CD8-positive, alpha-beta memory T cell (primary cell): Measurements from ENCODE around the gene SLC16A8. TPM values are rescaled to one million over a fixed set of nuclear protein-coding genes. Genes with fewer than 3 reads are reported as not detected.

Experiments used
- CTCF ChIA-PET: fragments of 350-600 bp; sonication (Branson Sonifier 250); formaldehyde crosslinking; loops from one replicate; lab custom pipeline; 2021; ENCODE audit warnings: antibody characterized with exemption; lab: Charles Lee
- POLR2A ChIA-PET: fragments of 350-600 bp; sonication (Branson Sonifier 250); formaldehyde crosslinking; loops from one replicate; lab custom pipeline; 2021; ENCODE audit warnings: antibody characterized with exemption; lab: Charles Lee
- DNase-seq, 5 donors: peaks; one replicate each; pipeline versions ENCODE4 v3.0.0 to v3.0.0-alpha.2; 2020 to 2022; ENCODE audit warnings: mixed read lengths in 1 of 5
- H3K27ac ChIP-seq: one replicate; pipeline ENCODE4 v1.7.0; 2013; ENCODE audit warnings: low read depth, mild to moderate bottlenecking, low read length, moderate library complexity
- H3K27me3 ChIP-seq: 2 replicates; pipeline ENCODE4 v1.7.0; 2013; ENCODE audit warnings: low read length, mild to moderate bottlenecking; ENCODE audit not compliant: insufficient read depth, poor library complexity, severe bottlenecking
- H3K36me3 ChIP-seq: 2 replicates; pipeline ENCODE4 v1.7.0; 2013; ENCODE audit warnings: mild to moderate bottlenecking, low read length, moderate library complexity; ENCODE audit not compliant: insufficient read depth
- H3K4me1 ChIP-seq: 2 replicates; pipeline ENCODE4 v1.7.0; 2013; ENCODE audit warnings: mild to moderate bottlenecking, low read length, moderate library complexity; ENCODE audit not compliant: insufficient read depth
- H3K4me3 ChIP-seq: 2 replicates; pipeline ENCODE4 v1.7.0; 2013; ENCODE audit warnings: mild to moderate bottlenecking, low read length
- H3K9me3 ChIP-seq: 2 replicates; pipeline ENCODE4 v1.7.0; 2013; ENCODE audit warnings: mild to moderate bottlenecking, low read length
- H3K27ac Mint-ChIP-seq, 8 donors: one replicate each; pipeline ENCODE4 v1.8.0; 2020 to 2021; ENCODE audit warnings: mixed read lengths in 8 of 8, mild to moderate bottlenecking in 6 of 8, inconsistent platforms in 3 of 8, moderate library complexity in 3 of 8
- H3K27me3 Mint-ChIP-seq, 2 donors: one replicate each; pipeline ENCODE4 v1.8.0; 2020 to 2021; ENCODE audit warnings: mixed read lengths in 2 of 2, mild to moderate bottlenecking in 1 of 2, moderate library complexity in 1 of 2
- H3K36me3 Mint-ChIP-seq, 3 donors: one replicate each; pipeline ENCODE4 v1.8.0; 2020 to 2021; ENCODE audit warnings: mixed read lengths in 3 of 3, inconsistent platforms in 1 of 3, mild to moderate bottlenecking in 1 of 3
- H3K4me1 Mint-ChIP-seq, 3 donors: one replicate each; pipeline ENCODE4 v1.8.0; 2020 to 2021; ENCODE audit warnings: mixed read lengths in 3 of 3, inconsistent platforms in 1 of 3, mild to moderate bottlenecking in 1 of 3
- H3K4me3 Mint-ChIP-seq, 7 donors: one replicate each; pipeline ENCODE4 v1.8.0; 2020 to 2021; ENCODE audit warnings: mixed read lengths in 7 of 7, mild to moderate bottlenecking in 6 of 7, moderate library complexity in 4 of 7, inconsistent platforms in 2 of 7
- H3K9me3 Mint-ChIP-seq, 5 donors: one replicate each; pipeline ENCODE4 v1.8.0; 2020 to 2022; ENCODE audit warnings: mixed read lengths in 5 of 5, mild to moderate bottlenecking in 3 of 5, moderate library complexity in 2 of 5, inconsistent platforms in 1 of 5
- polyA plus RNA-seq: library from polyadenylated mRNA; unstranded; fragments of 300-500 nt; fragmentation: Illumina TruSeq; gene quantifications from one replicate; pipeline ENCODE4 v1.2.3, GENCODE V29; 2021
- total RNA-seq, 2 experiments: library from RNA; stranded (reverse); gene quantifications; one replicate each; pipeline ENCODE4 v1.2.3, GENCODE V29; 2021

Gene SLC16A8
- total and polyA plus RNA-seq, 3 experiments from 2014 or later = 0.35 TPM; not detected in 2

GRCh38 chr22:38087855-38088254 is 3.9 kb upstream of the SLC16A8 start:
- no peak for DNase-seq
- Histone ChIP-seq H3K9me3 (no peaks in the 10 kb centered on the region), H3K4me3 (no peak overlapping the region), H3K27ac (no peak overlapping the region), H3K4me1 (peaks cover 1% of the 10 kb centered on the region), H3K27me3 (peaks cover 5% of the 10 kb centered on the region), H3K36me3 (no peaks in the 10 kb centered on the region)
- peaks cover 14 to 22% of the 10 kb centered on the region in 2 donors for H3K27me3 Mint-ChIP-seq
- no peak overlapping the region for H3K4me3 Mint-ChIP-seq
- peaks cover 3 to 11% (median 4%) of the 10 kb centered on the region in 3 donors for H3K36me3 Mint-ChIP-seq
- ChIA-PET POLR2A (no interaction called here), CTCF (no interaction called here)
- peaks cover 0 to 3% (median 2%) of the 10 kb centered on the region in 3 donors for H3K4me1 Mint-ChIP-seq
- no peaks in the 10 kb centered on the region for H3K9me3 Mint-ChIP-seq
- peak overlapping the region in 1 of 8 donors; percentile 71 for H3K27ac Mint-ChIP-seq

DNA sequence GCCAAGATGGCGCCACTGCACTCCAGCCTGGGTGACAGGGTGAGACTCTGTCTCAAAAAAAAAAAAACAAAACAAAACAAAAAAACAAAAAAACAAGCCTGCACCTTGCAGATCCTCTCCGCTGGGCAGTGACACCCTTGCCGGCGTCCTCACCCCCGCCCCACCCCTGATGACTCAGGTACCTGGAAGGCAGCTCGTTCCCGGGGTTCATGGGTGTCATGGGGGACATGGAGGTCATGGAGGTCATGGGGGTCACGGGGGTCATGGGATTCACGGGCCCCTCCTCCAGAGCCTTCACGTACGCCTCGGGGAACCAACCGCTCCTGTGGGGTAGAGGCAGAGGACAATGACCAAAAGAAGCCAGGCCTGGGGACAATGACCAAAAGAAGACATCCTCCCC is 3.0 kb upstream of the SLC16A8 start:
- no peaks in the 10 kb centered on the region for H3K36me3 ChIP-seq
- no peak overlapping the region for H3K27ac ChIP-seq
- no peaks in the 10 kb centered on the region for H3K9me3 ChIP-seq
- H3K27me3 ChIP-seq = peaks cover 14% of the 10 kb centered on the region
- H3K9me3 Mint-ChIP-seq = no peaks in the 10 kb centered on the region
- no peak overlapping the region for H3K27ac Mint-ChIP-seq
- DNase-seq = no peak
- peaks cover 10% of the 10 kb centered on the region for H3K4me1 ChIP-seq
- ChIA-PET POLR2A (no interaction called here), CTCF (no interaction called here)
- no peak overlapping the region for H3K4me3 ChIP-seq
- peak overlapping the region in 1 of 7 donors; percentile 32 for H3K4me3 Mint-ChIP-seq
- H3K36me3 Mint-ChIP-seq = peaks cover 1 to 11% (median 3%) of the 10 kb centered on the region in 3 donors
- peaks cover 18 to 23% of the 10 kb centered on the region in 2 donors for H3K27me3 Mint-ChIP-seq
- peaks cover 0 to 4% (median 2%) of the 10 kb centered on the region in 3 donors for H3K4me1 Mint-ChIP-seq

DNA sequence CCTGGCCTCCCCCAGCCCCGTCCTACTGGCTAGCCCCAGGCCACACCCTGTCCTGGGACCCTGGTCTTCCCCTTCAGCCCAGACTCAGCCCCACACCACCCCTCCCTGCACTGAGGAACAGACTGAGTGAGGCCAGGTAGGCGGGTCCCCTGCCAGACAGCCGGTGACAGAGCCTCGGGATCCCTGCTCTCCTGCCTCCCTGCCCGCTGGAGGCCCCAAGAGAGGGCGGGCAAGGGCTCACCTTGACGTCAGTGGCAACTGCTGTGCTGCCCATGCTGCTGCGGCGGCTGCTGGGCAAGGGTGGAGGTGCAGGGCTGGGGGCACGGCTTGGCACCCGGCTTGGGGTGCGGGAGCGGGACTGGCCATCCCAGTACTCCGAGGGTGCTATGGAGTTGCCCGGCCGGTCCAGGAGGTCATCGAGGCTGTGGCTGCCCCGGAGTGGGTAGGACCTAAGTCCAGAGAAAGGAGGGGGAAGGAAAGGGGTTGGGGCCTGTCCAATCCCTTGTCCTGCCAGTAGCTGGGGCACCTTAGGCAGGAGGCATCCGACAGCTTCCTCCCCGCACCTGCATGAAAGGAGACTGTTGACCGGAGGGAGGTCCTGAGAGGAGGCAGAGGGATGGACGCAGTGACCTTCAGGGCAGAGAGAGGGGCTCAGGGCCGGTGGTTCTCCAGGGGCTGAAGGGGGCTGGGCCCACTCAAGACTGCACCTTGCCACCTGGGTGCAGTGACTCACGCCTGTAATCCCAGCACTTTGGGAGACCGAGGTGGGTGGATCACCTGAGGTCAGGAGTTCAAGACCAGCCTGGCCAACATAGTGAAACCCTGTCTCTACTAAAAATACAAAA is 2.2 kb upstream of the SLC16A8 start:
- Histone ChIP-seq H3K27ac (no peak overlapping the region), H3K4me3 (no peak overlapping the region), H3K4me1 (peaks cover 15% of the 10 kb centered on the region), H3K9me3 (no peaks in the 10 kb centered on the region), H3K36me3 (no peaks in the 10 kb centered on the region), H3K27me3 (peaks cover 19% of the 10 kb centered on the region)
- Mint-ChIP-seq H3K36me3 (peaks cover 0 to 11% (median 1%) of the 10 kb centered on the region in 3 donors), H3K27me3 (peaks cover 20 to 23% of the 10 kb centered on the region in 2 donors), H3K27ac (no peak overlapping the region), H3K4me1 (peaks cover 0 to 7% (median 2%) of the 10 kb centered on the region in 3 donors), H3K4me3 (no peak overlapping the region), H3K9me3 (no peaks in the 10 kb centered on the region)
- ChIA-PET CTCF (no interaction called here), POLR2A (no interaction called here)
- DNase-seq = no peak

DNA sequence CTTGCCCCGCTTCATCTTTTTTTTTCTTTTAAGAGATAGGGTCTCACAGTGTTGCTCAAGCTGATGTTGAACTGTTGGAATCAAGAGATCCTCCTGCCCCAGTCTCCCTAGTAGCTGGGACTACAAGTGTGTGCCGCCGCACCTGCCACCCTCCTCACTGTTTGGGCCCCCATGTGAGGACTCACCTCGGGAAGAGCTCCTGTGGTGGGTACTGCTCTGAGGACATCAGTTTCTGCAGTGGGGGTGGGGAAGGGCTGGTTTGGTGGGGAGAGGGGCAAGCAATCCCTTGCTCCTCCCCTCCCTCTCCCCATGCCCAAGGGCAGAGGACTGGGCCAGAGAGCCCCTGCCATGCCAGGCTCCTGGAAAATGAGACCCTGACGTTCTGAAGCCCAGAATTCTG is 1.5 kb upstream of the SLC16A8 start:
- Mint-ChIP-seq H3K4me1 (peaks cover 0 to 11% (median 2%) of the 10 kb centered on the region in 3 donors), H3K4me3 (no peak overlapping the region), H3K36me3 (peaks cover 0 to 9% (median 1%) of the 10 kb centered on the region in 3 donors), H3K27me3 (peaks cover 19 to 22% of the 10 kb centered on the region in 2 donors), H3K9me3 (no peaks in the 10 kb centered on the region), H3K27ac (no peak overlapping the region)
- H3K4me3 ChIP-seq = no peak overlapping the region
- no peak for DNase-seq
- H3K36me3 ChIP-seq = no peaks in the 10 kb centered on the region
- H3K4me1 ChIP-seq = peaks cover 15% of the 10 kb centered on the region
- H3K27me3 ChIP-seq = peaks cover 19% of the 10 kb centered on the region
- CTCF ChIA-PET = no interaction called here
- no peaks in the 10 kb centered on the region for H3K9me3 ChIP-seq
- POLR2A ChIA-PET = no interaction called here
- no peak overlapping the region for H3K27ac ChIP-seq

DNA sequence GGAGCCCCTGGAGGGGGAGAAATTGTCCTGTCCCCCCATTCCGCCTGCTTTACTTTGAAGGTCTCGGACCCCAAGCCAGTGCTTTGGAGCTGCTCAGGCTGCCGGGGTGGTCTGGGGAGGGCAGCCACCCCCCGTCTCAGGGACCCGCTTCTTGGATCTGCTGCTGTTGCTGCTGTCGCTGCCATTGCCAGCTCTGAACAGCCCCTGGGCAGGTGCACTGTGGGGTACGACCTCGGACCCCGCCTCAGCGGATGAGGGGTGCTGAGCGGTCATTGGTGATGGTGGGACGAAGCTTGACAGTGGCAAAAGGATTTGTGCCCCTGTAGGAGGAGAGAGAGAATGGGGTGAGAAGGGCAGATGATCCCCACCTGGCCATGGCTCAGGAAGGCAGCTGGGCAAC is 1.1 kb upstream of the SLC16A8 start:
- peaks cover 19 to 23% of the 10 kb centered on the region in 2 donors for H3K27me3 Mint-ChIP-seq
- H3K4me1 ChIP-seq = peaks cover 15% of the 10 kb centered on the region
- no peaks in the 10 kb centered on the region for H3K36me3 ChIP-seq
- H3K27ac ChIP-seq = no peak overlapping the region
- ChIA-PET CTCF (no interaction called here), POLR2A (no interaction called here)
- H3K4me3 ChIP-seq = no peak overlapping the region
- H3K4me1 Mint-ChIP-seq = peaks cover 0 to 11% (median 2%) of the 10 kb centered on the region in 3 donors
- H3K9me3 Mint-ChIP-seq = no peaks in the 10 kb centered on the region
- no peak for DNase-seq
- peaks cover 19% of the 10 kb centered on the region for H3K27me3 ChIP-seq
- H3K4me3 Mint-ChIP-seq = no peak overlapping the region
- H3K27ac Mint-ChIP-seq = no peak overlapping the region
- H3K36me3 Mint-ChIP-seq = peaks cover 0 to 6% (median 1%) of the 10 kb centered on the region in 3 donors
- H3K9me3 ChIP-seq = no peaks in the 10 kb centered on the region

DNA sequence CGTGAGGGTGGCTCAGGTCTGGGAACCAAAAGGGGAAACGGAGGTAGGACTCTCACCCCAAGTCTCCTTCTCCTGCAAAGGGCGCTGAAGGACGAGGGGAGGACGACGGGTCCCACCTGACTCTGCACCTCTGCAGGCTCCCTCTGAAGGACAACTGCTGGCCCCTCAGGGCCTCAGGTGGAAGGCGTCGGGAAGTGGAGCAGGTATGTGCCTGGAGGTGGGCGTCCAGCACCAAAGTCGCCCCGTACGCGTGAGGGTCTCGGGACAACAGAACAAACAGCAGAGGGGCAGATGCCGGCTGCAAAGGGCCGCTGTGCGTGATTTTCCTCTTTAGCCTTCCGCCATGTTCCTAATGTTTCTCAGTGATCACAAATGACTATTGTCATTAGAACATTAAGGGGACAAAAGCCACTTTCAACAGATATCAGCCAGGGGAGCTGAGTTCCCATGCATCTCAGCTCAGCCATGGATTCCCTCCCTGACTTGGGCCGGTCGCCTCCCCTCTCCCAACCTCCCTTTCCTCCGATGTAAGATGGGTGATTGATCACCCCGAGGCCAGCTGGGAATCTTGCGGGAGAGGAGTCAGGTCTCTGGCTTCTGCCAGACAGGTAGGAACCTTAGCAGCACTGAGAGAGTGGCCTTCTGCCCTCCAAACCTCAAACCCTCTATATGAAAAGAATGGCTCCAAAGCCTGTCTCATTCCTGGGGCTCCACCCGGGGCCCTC is 836 bp downstream of the SLC16A8 start:
- Histone ChIP-seq H3K27ac (no peak overlapping the region), H3K9me3 (no peaks in the 10 kb centered on the region), H3K27me3 (peaks cover 19% of the 10 kb centered on the region), H3K36me3 (no peaks in the 10 kb centered on the region), H3K4me1 (peaks cover 15% of the 10 kb centered on the region), H3K4me3 (no peak overlapping the region)
- Mint-ChIP-seq H3K4me1 (peaks cover 0 to 11% (median 0%) of the 10 kb centered on the region in 3 donors), H3K4me3 (peak overlapping the region in 1 of 7 donors; percentile 12), H3K36me3 (peaks cover 0 to 6% (median 1%) of the 10 kb centered on the region in 3 donors), H3K27ac (no peak overlapping the region), H3K9me3 (no peaks in the 10 kb centered on the region), H3K27me3 (peaks cover 18 to 27% of the 10 kb centered on the region in 2 donors)
- no peak for DNase-seq
- ChIA-PET CTCF (no interaction called here), POLR2A (no interaction called here)

GRCh38 chr22:38081941-38082828 is 1.8 kb downstream of the SLC16A8 start:
- ChIA-PET POLR2A (no interaction called here), CTCF (no interaction called here)
- Mint-ChIP-seq H3K36me3 (peaks cover 0 to under 1% (median 0%) of the 10 kb centered on the region in 3 donors), H3K27me3 (peaks cover 16 to 19% of the 10 kb centered on the region in 2 donors), H3K4me3 (peak overlapping the region in 2 of 7 donors; percentile 7 to 48), H3K27ac (no peak overlapping the region), H3K4me1 (peaks cover 0 to 11% (median 0%) of the 10 kb centered on the region in 3 donors), H3K9me3 (no peaks in the 10 kb centered on the region)
- H3K9me3 ChIP-seq = no peaks in the 10 kb centered on the region
- H3K27ac ChIP-seq = no peak overlapping the region
- H3K4me1 ChIP-seq = peaks cover 15% of the 10 kb centered on the region
- no peak for DNase-seq
- no peaks in the 10 kb centered on the region for H3K36me3 ChIP-seq
- H3K4me3 ChIP-seq = no peak overlapping the region
- H3K27me3 ChIP-seq = peaks cover 19% of the 10 kb centered on the region
